ENCODE results near the gene MAPK14.
"Not testable (repeated sequence)": the region's sequence is repeated elsewhere in the genome, so short reads cannot be mapped to it uniquely, and the experiment has no call there.

Gene MAPK14

GRCh38 chr6:36123270-36124139 lies 95.9 kb downstream of the MAPK14 start:
- in situ Hi-C loops (cut with HindIII; ENCODE audit: low pct_unique_long_range_greater_than_20kb, low sequenced_read_pairs): no loop called here
- no peak for TF ChIP-seq JUND (IDR thresholded peaks at IDR 0.05; ENCODE audit: low read depth)
- peak; percentile 57 to 93 for DNase-seq (ENCODE audit: low read depth in 1 of 2, low spot score in 1 of 2)

- in situ Hi-C loops (cut with HindIII; ENCODE audit: low pct_unique_long_range_greater_than_20kb, low sequenced_read_pairs); DNase-seq (ENCODE audit: low read depth in 1 of 2, low spot score in 1 of 2): not testable (repeated sequence)
Observed at GRCh38 chr6:36124346-36124745, 96.7 kb downstream of the MAPK14 start.

GRCh38 chr6:36124881-36125280 lies 97.3 kb downstream of the MAPK14 start:
- TF ChIP-seq JUND (IDR thresholded peaks at IDR 0.05; ENCODE audit: low read depth): no peak
- in situ Hi-C loops (cut with HindIII; ENCODE audit: low pct_unique_long_range_greater_than_20kb, low sequenced_read_pairs): no loop called here
- DNase-seq (ENCODE audit: low read depth in 1 of 2, low spot score in 1 of 2): no peak

- in situ Hi-C loops (cut with HindIII; ENCODE audit: low pct_unique_long_range_greater_than_20kb, low sequenced_read_pairs): no loop called here
- TF ChIP-seq JUND (IDR thresholded peaks at IDR 0.05; ENCODE audit: low read depth): no peak
- DNase-seq (ENCODE audit: low read depth in 1 of 2, low spot score in 1 of 2): no peak
Observed at GRCh38 chr6:36125575-36125974, 98.0 kb downstream of the MAPK14 start.

- DNase-seq (ENCODE audit: low read depth in 1 of 2, low spot score in 1 of 2): no peak
- in situ Hi-C loops (cut with HindIII; ENCODE audit: low pct_unique_long_range_greater_than_20kb, low sequenced_read_pairs): no loop called here
- no peak for TF ChIP-seq JUND (IDR thresholded peaks at IDR 0.05; ENCODE audit: low read depth)
Observed at GRCh38 chr6:36126121-36126520, 98.5 kb downstream of the MAPK14 start.

GRCh38 chr6:36126553-36127458 lies 99.2 kb downstream of the MAPK14 start:
- no peak for TF ChIP-seq JUND (IDR thresholded peaks at IDR 0.05; ENCODE audit: low read depth)
- in situ Hi-C loops (cut with HindIII; ENCODE audit: low pct_unique_long_range_greater_than_20kb, low sequenced_read_pairs): no loop called here
- no peak for DNase-seq (ENCODE audit: low read depth in 1 of 2, low spot score in 1 of 2)

GRCh38 chr6:36127462-36128016 lies 99.9 kb downstream of the MAPK14 start:
- no peak for TF ChIP-seq JUND (IDR thresholded peaks at IDR 0.05; ENCODE audit: low read depth)
- no peak for DNase-seq (ENCODE audit: low read depth in 1 of 2, low spot score in 1 of 2)
- in situ Hi-C loops (cut with HindIII; ENCODE audit: low pct_unique_long_range_greater_than_20kb, low sequenced_read_pairs): no loop called here

GRCh38 chr6:36128073-36128472 lies 100.5 kb downstream of the MAPK14 start:
- in situ Hi-C loops (cut with HindIII; ENCODE audit: low pct_unique_long_range_greater_than_20kb, low sequenced_read_pairs): no loop called here
- TF ChIP-seq JUND (IDR thresholded peaks at IDR 0.05; ENCODE audit: low read depth): no peak
- DNase-seq (ENCODE audit: low read depth in 1 of 2, low spot score in 1 of 2): no peak

GRCh38 chr6:36128793-36129192 lies 101.2 kb downstream of the MAPK14 start:
- no peak for DNase-seq (ENCODE audit: low read depth in 1 of 2, low spot score in 1 of 2)
- in situ Hi-C loops (cut with HindIII; ENCODE audit: low pct_unique_long_range_greater_than_20kb, low sequenced_read_pairs): no loop called here
- TF ChIP-seq JUND (IDR thresholded peaks at IDR 0.05; ENCODE audit: low read depth): no peak

GRCh38 chr6:36129334-36129733 lies 101.7 kb downstream of the MAPK14 start:
- in situ Hi-C loops (cut with HindIII; ENCODE audit: low pct_unique_long_range_greater_than_20kb, low sequenced_read_pairs); DNase-seq (ENCODE audit: low read depth in 1 of 2, low spot score in 1 of 2): not testable (repeated sequence)

- TF ChIP-seq JUND (IDR thresholded peaks at IDR 0.05; ENCODE audit: low read depth): no peak
- in situ Hi-C loops (cut with HindIII; ENCODE audit: low pct_unique_long_range_greater_than_20kb, low sequenced_read_pairs): no loop called here
- peak; percentile 69 to 80 for DNase-seq (ENCODE audit: low read depth in 1 of 2, low spot score in 1 of 2)
Observed at GRCh38 chr6:36129941-36130666, 102.5 kb downstream of the MAPK14 start, which contains the start of gene MAPK13. Gene MAPK13 (plus strand): TSS chr6:36130513. CDS start chr6:36130583, 70 bp downstream.

Data from T47D (cell line).